Liver (tissue), 9 donors: Measurements from ENCODE around the gene NOS3. TPM values are rescaled to one million over a fixed set of nuclear protein-coding genes. Genes with fewer than 3 reads are reported as not detected.

ENCODE experiments used
- DNase-seq: peaks from one replicate; pipeline ENCODE4 v3.0.0-alpha.2; 2017; ENCODE audit warnings: low spot score
- H3K27ac ChIP-seq, 2 donors: one replicate each; pipeline ENCODE4 v1.7.0; 2013; ENCODE audit warnings: inconsistent platforms in 2 of 2, low read length in 2 of 2, control low read depth in 1 of 2, low read depth in 1 of 2, mild to moderate bottlenecking in 1 of 2
- H3K27me3 ChIP-seq, 4 donors: one replicate each; pipeline versions ENCODE4 v1.6.1 to v1.7.0; 2013; ENCODE audit warnings: low read length in 3 of 4, inconsistent platforms in 1 of 4, mild to moderate bottlenecking in 1 of 4, moderate library complexity in 1 of 4; ENCODE audit not compliant: control insufficient read depth in 4 of 4, insufficient read depth in 4 of 4
- H3K36me3 ChIP-seq, 4 donors: one replicate each; pipeline versions ENCODE4 v1.6.1 to v1.7.0; 2013; ENCODE audit warnings: low read length in 3 of 4, mild to moderate bottlenecking in 3 of 4, low read depth in 1 of 4, moderate library complexity in 1 of 4; ENCODE audit not compliant: control insufficient read depth in 4 of 4, insufficient read depth in 3 of 4
- H3K4me1 ChIP-seq, 4 donors: one replicate each; pipeline versions ENCODE4 v1.6.1 to v1.7.0; 2013; ENCODE audit warnings: low read length in 3 of 4, mild to moderate bottlenecking in 3 of 4, moderate library complexity in 1 of 4; ENCODE audit not compliant: control insufficient read depth in 4 of 4, insufficient read depth in 4 of 4
- H3K4me3 ChIP-seq, 3 donors: one replicate each; pipeline versions ENCODE4 v1.6.1 to v1.7.0; 2013; ENCODE audit warnings: low read length in 3 of 3, control low read depth in 1 of 3, low read depth in 1 of 3, mild to moderate bottlenecking in 1 of 3
- H3K9ac ChIP-seq, 2 donors: one replicate each; pipeline ENCODE4 v1.7.0; 2013; ENCODE audit warnings: low read length in 2 of 2, mild to moderate bottlenecking in 2 of 2, moderate library complexity in 2 of 2, control low read depth in 1 of 2, low read depth in 1 of 2
- H3K9me3 ChIP-seq, 4 donors: one replicate each; pipeline versions ENCODE4 v1.6.1 to v1.7.0; 2013; ENCODE audit warnings: low read length in 3 of 4; ENCODE audit not compliant: control insufficient read depth in 4 of 4
- ATF3 ChIP-seq: IDR thresholded peaks from 2 replicates; pipeline ENCODE4 v1.6.1; 2016; ENCODE audit warnings: antibody characterized with exemption
- CTCF ChIP-seq: fragments of 150-350 bp; IDR thresholded peaks from 2 replicates; pipeline ENCODE4 v1.5.1; 2017; ENCODE audit warnings: improper control_type of control experiment, low read depth, low read length; ENCODE audit not compliant: missing input control
- EGR1 ChIP-seq, 2 donors: IDR thresholded peaks; 2 replicates each; pipeline ENCODE4 v1.6.1; 2016 to 2018; ENCODE audit warnings: antibody characterized with exemption in 2 of 2, low read depth in 2 of 2
- FOXA1 ChIP-seq: IDR thresholded peaks from 2 replicates; pipeline ENCODE4 v1.6.1; 2016; ENCODE audit warnings: antibody characterized with exemption
- GABPA ChIP-seq, 2 donors: IDR thresholded peaks in 1 of 2; conservative IDR thresholded peaks in 1 of 2; 2 replicates each; pipeline ENCODE4 v1.6.1; 2016; ENCODE audit warnings: antibody characterized with exemption in 2 of 2, mild to moderate bottlenecking in 1 of 2, moderate library complexity in 1 of 2
- JUND ChIP-seq, 2 donors: IDR thresholded peaks; 2 replicates each; pipeline ENCODE4 v1.6.1; 2016; ENCODE audit warnings: antibody characterized with exemption in 2 of 2
- NR2F2 ChIP-seq: IDR thresholded peaks from 2 replicates; pipeline ENCODE4 v1.6.1; 2016; ENCODE audit warnings: antibody characterized with exemption
- SP1 ChIP-seq: IDR thresholded peaks from 2 replicates; pipeline ENCODE4 v1.6.1; 2018; ENCODE audit warnings: antibody characterized with exemption, mild to moderate bottlenecking
- TAF1 ChIP-seq: conservative IDR thresholded peaks from 2 replicates; pipeline ENCODE4 v1.6.1; 2016; ENCODE audit warnings: antibody characterized with exemption, mild to moderate bottlenecking
- YY1 ChIP-seq: IDR thresholded peaks from 2 replicates; pipeline ENCODE4 v1.6.1; 2016; ENCODE audit warnings: antibody characterized with exemption, mild to moderate bottlenecking
- WGBS: extraction: QIAGEN DNeasy Blood & Tissue Kit; methylation state at CpG from one replicate; pipeline ENCODE4 v1.1.7; 2013; 5-methylcytosine and 5-hydroxymethylcytosine counted together
- polyA plus RNA-seq, 2 donors: library from polyadenylated mRNA; stranded (reverse) in 1 of 2; unstranded in 1 of 2; fragments of 200-250 nt in 1 of 2; fragments of >200 nt in 1 of 2; fragmentation: Nextera tagmentation in 1 of 2; extraction: Ambion mirVana in 1 of 2; gene quantifications; one replicate each; pipeline versions ENCODE4 v1.2.1 to v1.2.3, GENCODE V29; 2013 to 2015
- total RNA-seq, 2 donors: library from RNA; depleted of rRNA; stranded (reverse); fragments of >200 nt; gene quantifications; one replicate each; pipeline ENCODE4 v1.2.3, GENCODE V29; 2014
- TF ChIP-seq, protein P1 (sequence below): IDR thresholded peaks from 2 replicates; pipeline ENCODE4 v1.6.1; 2016; ENCODE audit warnings: antibody characterized with exemption, mild to moderate bottlenecking
- TF ChIP-seq, protein P2 (sequence below): IDR thresholded peaks from 2 replicates; pipeline ENCODE4 v1.6.1; 2016; ENCODE audit warnings: antibody characterized with exemption
- donor health status: healthy.
- donor health status: healthy.
- donor health status: healthy.
- donor health status: healthy.
- donor health status: healthy.

NOS3 gene
- total and polyA plus RNA-seq, 4 donors, result 1.6 to 6.1 (median 5.1) TPM

- 76% methylated on average over 33 of the region's 33 CpGs for WGBS
- no peak overlapping the region for H3K9ac ChIP-seq
- H3K9me3 ChIP-seq, result no peaks in the 10 kb centered on the region
- no peak for TF ChIP-seq EGR1 (IDR thresholded peaks at IDR 0.05; ENCODE audit: low read depth in 2 of 2)
- no peak for TF ChIP-seq SP1
- DNase-seq, result no peak
- H3K4me3 ChIP-seq, result no peak overlapping the region
- no peaks in the 10 kb centered on the region for H3K27me3 ChIP-seq
- H3K36me3 ChIP-seq, result peaks cover 6 to 14% (median 13%) of the 10 kb centered on the region in 4 donors
- peak overlapping the region in 1 of 2 donors; percentile 25 for H3K27ac ChIP-seq
- H3K4me1 ChIP-seq, result peaks cover 17 to 70% (median 54%) of the 10 kb centered on the region in 4 donors
Measured at GRCh38 chr7:151061213-151062110, 70.6 kb downstream of the NOS3 start.

GRCh38 chr7:151062111-151062398, 71.2 kb downstream of the NOS3 start:
- DNase-seq, result no peak
- H3K27me3 ChIP-seq, result no peaks in the 10 kb centered on the region
- peaks cover 13 to 65% (median 49%) of the 10 kb centered on the region in 4 donors for H3K4me1 ChIP-seq
- H3K36me3 ChIP-seq, result peaks cover 7 to 19% (median 18%) of the 10 kb centered on the region in 4 donors
- H3K9ac ChIP-seq, result no peak overlapping the region
- no peak overlapping the region for H3K27ac ChIP-seq
- no peaks in the 10 kb centered on the region for H3K9me3 ChIP-seq
- H3K4me3 ChIP-seq, result no peak overlapping the region
- TF ChIP-seq FOXA1 (no peak), GABPA (IDR thresholded peaks at IDR 0.05 in 1 of 2, conservative IDR thresholded peaks at IDR 0.05 in 1 of 2) (no peak), SP1 (no peak), YY1 (no peak), ATF3 (no peak)
- TF ChIP-seq, protein P1, sequence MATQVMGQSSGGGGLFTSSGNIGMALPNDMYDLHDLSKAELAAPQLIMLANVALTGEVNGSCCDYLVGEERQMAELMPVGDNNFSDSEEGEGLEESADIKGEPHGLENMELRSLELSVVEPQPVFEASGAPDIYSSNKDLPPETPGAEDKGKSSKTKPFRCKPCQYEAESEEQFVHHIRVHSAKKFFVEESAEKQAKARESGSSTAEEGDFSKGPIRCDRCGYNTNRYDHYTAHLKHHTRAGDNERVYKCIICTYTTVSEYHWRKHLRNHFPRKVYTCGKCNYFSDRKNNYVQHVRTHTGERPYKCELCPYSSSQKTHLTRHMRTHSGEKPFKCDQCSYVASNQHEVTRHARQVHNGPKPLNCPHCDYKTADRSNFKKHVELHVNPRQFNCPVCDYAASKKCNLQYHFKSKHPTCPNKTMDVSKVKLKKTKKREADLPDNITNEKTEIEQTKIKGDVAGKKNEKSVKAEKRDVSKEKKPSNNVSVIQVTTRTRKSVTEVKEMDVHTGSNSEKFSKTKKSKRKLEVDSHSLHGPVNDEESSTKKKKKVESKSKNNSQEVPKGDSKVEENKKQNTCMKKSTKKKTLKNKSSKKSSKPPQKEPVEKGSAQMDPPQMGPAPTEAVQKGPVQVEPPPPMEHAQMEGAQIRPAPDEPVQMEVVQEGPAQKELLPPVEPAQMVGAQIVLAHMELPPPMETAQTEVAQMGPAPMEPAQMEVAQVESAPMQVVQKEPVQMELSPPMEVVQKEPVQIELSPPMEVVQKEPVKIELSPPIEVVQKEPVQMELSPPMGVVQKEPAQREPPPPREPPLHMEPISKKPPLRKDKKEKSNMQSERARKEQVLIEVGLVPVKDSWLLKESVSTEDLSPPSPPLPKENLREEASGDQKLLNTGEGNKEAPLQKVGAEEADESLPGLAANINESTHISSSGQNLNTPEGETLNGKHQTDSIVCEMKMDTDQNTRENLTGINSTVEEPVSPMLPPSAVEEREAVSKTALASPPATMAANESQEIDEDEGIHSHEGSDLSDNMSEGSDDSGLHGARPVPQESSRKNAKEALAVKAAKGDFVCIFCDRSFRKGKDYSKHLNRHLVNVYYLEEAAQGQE, result no peak
- 45% methylated on average over 11 of the region's 11 CpGs for WGBS

- H3K9me3 ChIP-seq, result no peaks in the 10 kb centered on the region
- WGBS, result 26% methylated on average over 43 of the region's 43 CpGs
- H3K27me3 ChIP-seq, result no peaks in the 10 kb centered on the region
- H3K9ac ChIP-seq, result no peak overlapping the region
- peak overlapping the region; percentile 29 to 80 (median 54) for H3K4me3 ChIP-seq
- H3K4me1 ChIP-seq, result peaks cover 13 to 59% (median 44%) of the 10 kb centered on the region in 4 donors
- peaks cover 7 to 22% (median 22%) of the 10 kb centered on the region in 4 donors for H3K36me3 ChIP-seq
- peak overlapping the region; percentile 67 to 88 for H3K27ac ChIP-seq
- peak; percentile 77 for DNase-seq
- no peak for TF ChIP-seq TAF1
- peak in 1 of 2 donors; percentile 45 for TF ChIP-seq EGR1 (IDR thresholded peaks at IDR 0.05; ENCODE audit: low read depth in 2 of 2)
- TF ChIP-seq JUND (IDR thresholded peaks at IDR 0.05), result no peak
- TF ChIP-seq NR2F2, result no peak
- no peak for TF ChIP-seq FOXA1
- TF ChIP-seq, protein P1, result peak; percentile 26
- TF ChIP-seq, protein P2, sequence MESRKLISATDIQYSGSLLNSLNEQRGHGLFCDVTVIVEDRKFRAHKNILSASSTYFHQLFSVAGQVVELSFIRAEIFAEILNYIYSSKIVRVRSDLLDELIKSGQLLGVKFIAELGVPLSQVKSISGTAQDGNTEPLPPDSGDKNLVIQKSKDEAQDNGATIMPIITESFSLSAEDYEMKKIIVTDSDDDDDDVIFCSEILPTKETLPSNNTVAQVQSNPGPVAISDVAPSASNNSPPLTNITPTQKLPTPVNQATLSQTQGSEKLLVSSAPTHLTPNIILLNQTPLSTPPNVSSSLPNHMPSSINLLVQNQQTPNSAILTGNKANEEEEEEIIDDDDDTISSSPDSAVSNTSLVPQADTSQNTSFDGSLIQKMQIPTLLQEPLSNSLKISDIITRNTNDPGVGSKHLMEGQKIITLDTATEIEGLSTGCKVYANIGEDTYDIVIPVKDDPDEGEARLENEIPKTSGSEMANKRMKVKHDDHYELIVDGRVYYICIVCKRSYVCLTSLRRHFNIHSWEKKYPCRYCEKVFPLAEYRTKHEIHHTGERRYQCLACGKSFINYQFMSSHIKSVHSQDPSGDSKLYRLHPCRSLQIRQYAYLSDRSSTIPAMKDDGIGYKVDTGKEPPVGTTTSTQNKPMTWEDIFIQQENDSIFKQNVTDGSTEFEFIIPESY, result no peak
- peak; percentile 10 for TF ChIP-seq CTCF
Measured at GRCh38 chr7:151062399-151063211, 71.8 kb downstream of the NOS3 start.
